HG02970 (cell line): Measurements from ENCODE around the gene CASKIN2.

ENCODE experiments used
- ATAC-seq: cut with Tn5 transposase; IDR thresholded peaks from one replicate; pipeline ENCODE4 v1.9.1; 2021; ENCODE audit warnings: mild to moderate bottlenecking, moderate library complexity, moderate number of reproducible peaks; ENCODE audit not compliant: unreplicated experiment, low FRiP score

The CASKIN2 gene

GRCh38 chr17:75515496-75516254 lies at the start of gene CASKIN2:
Gene CASKIN2 (minus strand): TSS chr17:75515537. CDS start chr17:75513804, 1,733 bp downstream.
- peak; percentile 36 for ATAC-seq

DNA sequence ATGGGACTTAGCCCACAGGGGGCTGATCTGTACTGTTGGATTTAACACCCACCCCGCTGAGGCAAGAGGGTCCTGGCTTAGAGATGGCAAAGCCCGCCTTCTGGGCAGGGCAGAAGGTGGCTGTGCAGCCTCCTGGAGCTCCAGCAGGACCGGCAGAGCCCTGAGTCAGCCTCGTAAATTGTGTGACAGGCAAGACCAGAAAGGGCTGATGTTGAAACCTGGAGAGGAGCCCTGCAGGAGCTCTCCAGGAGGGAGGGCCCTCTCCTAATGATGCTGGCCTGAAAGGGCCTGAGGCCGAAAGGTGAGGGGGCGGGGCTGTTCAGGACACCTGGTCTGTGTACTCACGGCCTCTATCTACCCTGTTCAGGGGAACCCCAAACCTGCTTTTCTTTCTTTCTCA lies 49.7 kb upstream of the CASKIN2 start:
- ATAC-seq = no peak

GRCh38 chr17:75564195-75564594 lies 48.9 kb upstream of the CASKIN2 start:
- no peak for ATAC-seq

DNA sequence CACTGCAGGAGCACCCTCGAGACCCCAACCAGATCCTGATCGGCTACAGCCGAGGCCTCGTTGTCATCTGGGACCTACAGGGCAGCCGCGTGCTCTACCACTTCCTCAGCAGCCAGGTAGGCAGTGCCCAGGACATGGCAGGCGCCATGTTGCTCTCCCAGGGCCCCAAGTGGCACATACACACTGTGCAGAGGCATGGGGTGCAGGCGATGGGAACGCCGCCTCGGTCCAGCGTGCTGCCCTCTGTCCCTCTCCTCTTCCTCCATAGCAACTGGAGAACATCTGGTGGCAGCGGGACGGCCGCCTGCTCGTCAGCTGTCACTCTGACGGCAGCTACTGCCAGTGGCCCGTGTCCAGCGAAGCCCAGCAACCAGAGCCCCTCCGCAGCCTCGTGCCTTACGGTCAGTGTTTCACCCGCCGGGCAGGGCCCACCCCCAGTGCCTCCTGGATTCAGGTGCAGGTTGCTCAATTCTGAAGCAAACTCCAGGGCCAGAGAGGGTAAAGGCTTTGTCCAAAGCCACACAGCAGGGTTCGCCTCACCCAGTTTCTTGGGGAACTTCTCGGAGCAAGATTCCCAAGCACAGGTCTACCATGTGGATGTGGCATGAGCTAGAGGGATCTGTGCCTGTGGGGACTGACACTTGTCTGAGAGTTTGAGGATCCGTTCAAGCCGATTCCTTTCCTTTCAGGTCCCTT lies 47.9 kb upstream of the CASKIN2 start:
- no peak for ATAC-seq

- no peak for ATAC-seq
Observed at GRCh38 chr17:75561927-75562603, 46.7 kb upstream of the CASKIN2 start.

- ATAC-seq = no peak
Observed at GRCh38 chr17:75559958-75560533, 44.7 kb upstream of the CASKIN2 start.

DNA sequence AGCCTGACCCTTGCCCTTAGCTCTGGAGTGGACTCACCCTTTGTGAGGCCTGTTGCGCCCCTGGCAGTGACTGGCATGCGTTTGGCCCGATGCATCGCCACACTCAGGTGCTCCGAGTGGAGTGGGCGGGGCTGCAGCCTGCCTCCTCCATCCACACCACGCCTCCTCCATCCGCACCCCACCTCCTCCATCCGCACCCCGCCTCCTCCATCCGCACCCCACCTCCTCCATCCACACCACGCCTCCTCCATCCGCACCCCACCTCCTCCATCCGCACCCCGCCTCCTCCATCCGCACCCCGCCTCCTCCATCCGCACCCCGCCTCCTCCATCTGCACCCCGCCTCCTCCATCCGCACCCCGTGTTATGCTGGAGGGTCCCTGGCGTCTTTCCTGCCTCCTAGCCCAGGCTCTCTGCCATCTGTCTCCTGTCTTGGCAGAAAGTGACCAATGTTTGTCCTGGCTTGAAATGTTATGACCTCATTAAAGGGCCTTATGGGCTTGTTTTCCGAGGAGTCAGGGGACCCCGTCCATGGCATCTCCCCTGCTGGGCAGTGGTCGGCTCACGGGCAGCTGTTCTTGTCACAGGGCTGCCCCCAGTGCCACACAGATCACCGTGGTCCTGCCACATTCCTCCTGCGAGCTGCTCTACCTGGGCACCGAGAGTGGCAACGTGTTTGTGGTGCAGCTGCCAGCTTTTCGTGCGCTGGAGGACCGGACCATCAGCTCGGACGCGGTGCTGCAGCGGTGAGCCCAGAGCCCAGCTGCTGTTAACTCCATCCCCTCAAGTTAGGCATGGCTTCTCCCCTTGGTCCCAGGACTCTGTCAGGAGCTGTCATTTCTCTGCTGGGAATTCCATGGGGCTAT lies 43.6 kb upstream of the CASKIN2 start:
- no peak for ATAC-seq

DNA sequence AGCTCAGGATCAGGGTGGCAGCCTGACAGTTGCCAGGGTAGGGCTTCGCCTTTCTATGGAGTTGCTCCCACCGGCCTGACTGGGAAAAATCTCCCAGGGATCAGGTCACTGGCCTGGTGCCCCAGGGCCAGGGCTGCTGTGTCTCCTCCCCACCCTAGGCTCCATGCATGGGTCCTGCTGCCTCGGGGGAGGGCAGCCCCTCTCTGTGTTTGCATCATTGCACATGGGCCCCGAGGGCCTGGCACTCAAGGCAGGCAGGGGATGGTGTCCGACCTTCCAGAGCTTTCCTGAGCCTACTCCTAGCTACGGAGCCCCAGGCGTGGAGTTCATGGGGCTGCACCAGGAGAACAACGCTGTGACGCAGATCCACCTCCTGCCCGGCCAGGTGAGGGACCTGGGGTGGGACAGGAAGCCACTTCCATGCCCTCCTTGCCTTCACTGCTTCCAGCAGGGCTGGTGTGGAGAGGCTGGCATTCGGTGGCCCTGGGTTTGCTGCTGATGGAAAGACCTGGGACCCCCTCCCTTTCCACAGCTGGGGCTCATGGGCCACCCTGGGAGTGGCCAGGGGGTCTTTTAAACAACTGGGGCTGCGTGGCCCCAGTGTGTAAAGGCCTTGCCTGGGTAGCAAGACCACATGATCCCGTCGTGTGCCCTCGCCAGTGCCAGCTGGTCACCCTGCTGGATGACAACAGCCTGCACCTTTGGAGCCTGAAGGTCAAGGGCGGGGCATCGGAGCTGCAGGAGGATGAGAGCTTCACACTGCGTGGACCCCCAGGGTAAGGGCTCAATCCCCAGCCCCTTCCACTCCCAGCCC lies 42.7 kb upstream of the CASKIN2 start:
- ATAC-seq = no peak

DNA sequence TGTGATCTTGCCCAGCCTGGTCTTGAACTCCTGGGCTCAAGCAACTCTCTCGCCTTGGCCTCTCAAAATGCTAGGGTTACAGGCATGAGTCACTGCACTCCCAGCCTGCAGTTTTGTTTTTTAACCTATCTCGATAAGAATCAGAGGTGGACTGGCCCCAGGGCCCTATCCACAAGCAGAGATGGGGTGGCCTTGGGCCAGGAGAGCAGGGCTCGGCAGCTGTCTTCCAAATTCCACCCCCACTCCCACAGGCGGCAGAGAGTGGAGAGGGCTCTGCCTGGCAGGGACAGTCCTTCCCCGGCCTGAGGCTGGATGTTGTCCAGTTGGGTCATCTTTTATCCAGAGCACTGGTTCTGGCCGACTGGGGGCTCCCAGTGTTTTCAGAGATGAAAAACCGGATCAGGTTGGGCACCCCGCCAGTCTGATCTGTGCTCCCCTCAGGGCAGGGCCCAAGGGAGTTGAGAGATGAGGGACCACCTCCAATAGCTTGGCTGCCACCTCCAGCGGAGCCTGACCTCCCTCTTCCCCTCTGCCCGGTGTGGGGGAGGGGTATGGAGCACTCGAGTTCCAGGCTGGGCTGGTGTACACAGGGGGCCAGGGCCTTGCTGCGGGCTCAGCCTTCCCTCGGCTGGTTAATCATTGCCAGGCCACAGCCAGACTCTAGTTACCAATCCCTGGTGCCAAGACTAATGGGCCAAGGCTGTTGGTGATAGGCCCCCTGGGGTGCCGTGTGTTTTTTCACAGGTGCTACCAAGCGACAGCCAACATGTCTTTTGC lies 41.9 kb upstream of the CASKIN2 start:
- ATAC-seq = no peak

GRCh38 chr17:75555679-75556153 lies 40.4 kb upstream of the CASKIN2 start:
- ATAC-seq = no peak

GRCh38 chr17:75553295-75554110 lies 38.2 kb upstream of the CASKIN2 start:
- no peak for ATAC-seq

GRCh38 chr17:75552425-75553294 lies 37.3 kb upstream of the CASKIN2 start:
- no peak for ATAC-seq

DNA sequence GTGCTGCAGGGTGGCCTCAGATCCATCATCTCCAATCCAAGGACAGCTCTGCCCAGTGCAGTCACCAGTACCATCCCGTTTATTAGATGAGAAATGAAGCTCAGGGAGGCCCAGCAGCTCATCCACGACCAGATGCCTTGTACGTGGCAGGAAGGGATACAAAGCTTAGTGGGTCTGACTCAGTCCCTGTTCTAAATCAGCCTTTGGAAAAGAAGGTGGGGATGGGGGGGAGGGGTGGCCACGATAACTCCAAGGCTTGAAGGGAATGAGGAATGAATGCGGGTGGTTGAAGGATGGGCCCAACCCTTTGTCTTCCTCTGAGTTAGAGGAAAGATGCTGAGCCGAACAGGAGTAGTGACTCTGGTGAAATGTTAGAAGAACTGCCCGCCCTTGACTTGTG lies 35.9 kb upstream of the CASKIN2 start:
- no peak for ATAC-seq

DNA sequence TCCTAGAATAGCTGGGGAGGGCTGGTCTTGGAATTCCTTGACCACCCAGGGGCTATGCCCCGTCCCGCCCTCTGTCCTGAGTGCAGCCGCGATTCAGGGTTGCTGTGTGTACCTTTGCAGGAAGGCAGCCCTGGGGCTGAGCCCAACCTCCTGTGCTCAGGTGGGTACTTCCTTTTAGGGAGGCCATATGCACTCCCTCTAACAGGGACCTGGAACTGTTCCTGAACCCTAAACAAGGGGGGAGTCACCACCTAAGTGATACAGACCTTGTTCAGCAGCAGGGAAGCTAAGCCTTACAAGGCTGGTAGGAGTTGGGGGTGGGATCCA lies 34.8 kb upstream of the CASKIN2 start:
- ATAC-seq = no peak

DNA sequence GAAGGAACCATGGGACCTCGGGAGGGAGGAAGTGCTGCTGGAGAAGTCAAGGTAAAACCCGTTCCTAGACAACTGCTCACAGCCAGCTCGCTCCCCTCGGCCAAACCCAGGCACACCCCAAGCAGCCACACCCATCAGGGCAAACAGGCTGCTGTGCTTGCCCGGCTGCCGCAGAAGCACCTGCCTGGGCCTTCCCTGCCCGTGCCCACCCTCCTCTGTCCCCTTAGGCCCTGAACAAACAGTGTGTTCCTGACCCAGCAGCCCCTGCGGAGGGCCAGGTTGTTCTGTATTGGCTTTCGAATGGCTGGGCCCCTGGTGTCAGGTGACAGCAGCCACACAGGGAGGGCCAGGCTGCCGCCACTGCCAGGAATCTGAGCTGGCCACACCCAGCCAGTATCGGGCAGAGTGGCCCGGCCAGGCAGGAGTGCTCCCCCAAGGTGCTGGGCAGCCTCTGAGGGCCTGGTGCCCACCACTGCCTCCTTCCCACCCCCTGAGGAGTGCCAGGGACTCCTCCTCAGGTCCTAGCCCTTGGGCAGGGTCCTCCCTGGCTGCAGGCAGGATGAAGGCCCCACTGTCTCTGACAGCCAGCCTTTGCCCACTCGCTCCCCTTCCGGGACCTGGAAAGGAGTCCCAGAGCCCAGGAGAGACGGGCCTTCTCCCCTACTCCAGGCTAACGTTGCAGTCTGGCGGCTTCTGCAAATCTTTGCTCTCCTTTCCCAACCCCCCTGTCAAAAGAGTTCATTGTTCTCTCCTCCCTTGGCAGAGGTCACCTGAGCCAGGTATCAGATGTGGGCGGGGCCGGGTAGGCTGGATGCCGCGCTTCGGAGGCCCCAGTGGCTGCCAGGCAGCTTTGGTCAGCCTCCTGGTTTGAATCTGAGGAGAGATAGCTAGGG lies 34.2 kb upstream of the CASKIN2 start:
- no peak for ATAC-seq

- no peak for ATAC-seq
Observed at GRCh38 chr17:75548813-75549212, 33.5 kb upstream of the CASKIN2 start.
